H9 (cell line): ENCODE measurements around the gene SH3GL2. TPM values are rescaled to one million over a fixed set of nuclear protein-coding genes. Genes with fewer than 3 reads are reported as not detected.
A peak's percentile ranks its signal among the peaks of the same experiment; 100 is the strongest.

Experiments
- DNase-seq: peaks from one replicate; pipeline ENCODE4 v3.0.0-alpha.2; 2017
- H2AFZ ChIP-seq: one replicate; pipeline ENCODE4 v1.6.1; 2013; ENCODE audit warnings: mild to moderate bottlenecking, low read length, control low read depth, moderate library complexity
- H2AK5ac ChIP-seq: 2 replicates; pipeline ENCODE4 v1.6.1; 2013; ENCODE audit warnings: low read length, control low read depth, mixed read lengths; ENCODE audit not compliant: insufficient read length
- H2BK120ac ChIP-seq: one replicate; pipeline ENCODE4 v1.6.1; 2013; ENCODE audit warnings: low read depth, mild to moderate bottlenecking, low read length, control low read depth, inconsistent platforms; ENCODE audit not compliant: poor library complexity, severe bottlenecking
- H2BK12ac ChIP-seq: 2 replicates; pipeline ENCODE4 v1.6.1; 2013; ENCODE audit warnings: low read length, control low read depth, mixed read lengths, low read depth; ENCODE audit not compliant: insufficient read length
- H2BK15ac ChIP-seq: 2 replicates; pipeline ENCODE4 v1.6.1; 2013; ENCODE audit warnings: low read depth, low read length, control low read depth
- H2BK20ac ChIP-seq: one replicate; pipeline ENCODE4 v1.6.1; 2013; ENCODE audit warnings: low read depth, mild to moderate bottlenecking, low read length, control low read depth, inconsistent platforms; ENCODE audit not compliant: poor library complexity, severe bottlenecking
- H2BK5ac ChIP-seq: 2 replicates; pipeline ENCODE4 v1.6.1; 2013; ENCODE audit warnings: low read length, control low read depth, mixed read lengths; ENCODE audit not compliant: insufficient read length
- H3K14ac ChIP-seq: 2 replicates; pipeline ENCODE4 v1.6.1; 2013; ENCODE audit warnings: low read length, control low read depth; ENCODE audit not compliant: insufficient read depth
- H3K18ac ChIP-seq: 2 replicates; pipeline ENCODE4 v1.6.1; 2013; ENCODE audit warnings: low read depth, mild to moderate bottlenecking, mixed read lengths, low read length, control low read depth; ENCODE audit not compliant: insufficient read length
- H3K23ac ChIP-seq: 2 replicates; pipeline ENCODE4 v1.6.1; 2013; ENCODE audit warnings: low read length, control low read depth, mixed read lengths, low read depth; ENCODE audit not compliant: insufficient read length
- H3K23me2 ChIP-seq: 2 replicates; pipeline ENCODE4 v1.6.1; 2013; ENCODE audit warnings: low read depth, mild to moderate bottlenecking, mixed read lengths, low read length, control low read depth; ENCODE audit not compliant: insufficient read length, poor library complexity, severe bottlenecking
- H3K27ac ChIP-seq: 2 replicates; pipeline ENCODE4 v1.5.1; 2013; ENCODE audit warnings: low read length, control low read depth, mixed read lengths, low read depth; ENCODE audit not compliant: insufficient read length
- H3K27me3 ChIP-seq: 2 replicates; pipeline ENCODE4 v1.6.1; 2013; ENCODE audit warnings: low read length, control low read depth, inconsistent platforms; ENCODE audit not compliant: insufficient read depth
- H3K4ac ChIP-seq: 2 replicates; pipeline ENCODE4 v1.6.1; 2013; ENCODE audit warnings: low read depth, mild to moderate bottlenecking, control low read depth, inconsistent platforms, low read length, moderate library complexity
- H3K4me1 ChIP-seq: 2 replicates; pipeline ENCODE4 v1.6.1; 2013; ENCODE audit warnings: low read length, control low read depth, inconsistent platforms; ENCODE audit not compliant: insufficient read depth
- H3K4me2 ChIP-seq: 2 replicates; pipeline ENCODE4 v1.6.1; 2013; ENCODE audit warnings: low read length, control low read depth, mixed read lengths; ENCODE audit not compliant: insufficient read length, insufficient read depth
- H3K56ac ChIP-seq: 2 replicates; pipeline ENCODE4 v1.6.1; 2013; ENCODE audit warnings: low read depth, mild to moderate bottlenecking, mixed read lengths, low read length, control low read depth; ENCODE audit not compliant: insufficient read length
- H3K79me1 ChIP-seq: 2 replicates; pipeline ENCODE4 v1.6.1; 2013; ENCODE audit warnings: low read depth, mild to moderate bottlenecking, moderate library complexity, low read length, control low read depth, inconsistent platforms; ENCODE audit not compliant: insufficient read depth, poor library complexity, severe bottlenecking
- H3K79me2 ChIP-seq: 2 replicates; pipeline ENCODE4 v1.6.1; 2013; ENCODE audit warnings: low read length, control low read depth, inconsistent platforms; ENCODE audit not compliant: insufficient read depth
- H3K9ac ChIP-seq: 2 replicates; pipeline ENCODE4 v1.6.1; 2013; ENCODE audit warnings: low read length, control low read depth, mixed read lengths; ENCODE audit not compliant: insufficient read length; ENCODE audit errors: extremely low read depth
- H3K9me3 ChIP-seq: one replicate; pipeline ENCODE4 v1.6.1; 2013; ENCODE audit warnings: low read depth, low read length, inconsistent platforms; ENCODE audit not compliant: control insufficient read depth
- H3T11ph ChIP-seq: one replicate; pipeline ENCODE4 v1.6.1; 2013; ENCODE audit warnings: mild to moderate bottlenecking, low read length, control low read depth, inconsistent platforms
- H4K20me1 ChIP-seq: one replicate; pipeline ENCODE4 v1.6.1; 2013; ENCODE audit not compliant: control insufficient read depth, insufficient read length, insufficient read depth
- H4K5ac ChIP-seq: 2 replicates; pipeline ENCODE4 v1.6.1; 2013; ENCODE audit warnings: low read depth, mild to moderate bottlenecking, mixed read lengths, low read length, control low read depth; ENCODE audit not compliant: insufficient read length
- H4K8ac ChIP-seq: replicated peaks from 2 replicates; pipeline ENCODE4 v1.6.1; 2013; ENCODE audit warnings: low read length, control low read depth, mixed read lengths, low read depth; ENCODE audit not compliant: insufficient read length
- H4K91ac ChIP-seq: 2 replicates; pipeline ENCODE4 v1.6.1; 2013; ENCODE audit warnings: low read depth, mild to moderate bottlenecking, moderate library complexity, mixed read lengths, low read length, control low read depth; ENCODE audit not compliant: insufficient read length
- H3K27ac Mint-ChIP-seq, 3 experiments: 2 replicates in 2 of 3; 3 replicates in 1 of 3; pipeline ENCODE4 v1.8.0; 2020 to 2021; ENCODE audit warnings: mixed read lengths in 3 of 3, mild to moderate bottlenecking in 1 of 3, moderate library complexity in 1 of 3
- H3K27me3 Mint-ChIP-seq: 2 replicates; pipeline ENCODE4 v1.8.0; 2021; ENCODE audit warnings: low read depth, mild to moderate bottlenecking, moderate library complexity, mixed read lengths
- H3K36me3 Mint-ChIP-seq, 3 experiments: 2 replicates in 2 of 3; 3 replicates in 1 of 3; pipeline ENCODE4 v1.8.0; 2020 to 2021; ENCODE audit warnings: low read depth in 3 of 3, mixed read lengths in 3 of 3; ENCODE audit not compliant: insufficient read depth in 1 of 3
- H3K4me1 Mint-ChIP-seq, 2 experiments: 2 replicates each; pipeline ENCODE4 v1.8.0; 2020; ENCODE audit warnings: mixed read lengths in 2 of 2
- H3K4me3 Mint-ChIP-seq, 2 experiments: 2 replicates in 1 of 2; 3 replicates in 1 of 2; pipeline ENCODE4 v1.8.0; 2020 to 2021; ENCODE audit warnings: mild to moderate bottlenecking in 2 of 2, mixed read lengths in 2 of 2, moderate library complexity in 1 of 2
- H3K9me3 Mint-ChIP-seq, 2 experiments: 2 replicates in 1 of 2; 3 replicates in 1 of 2; pipeline ENCODE4 v1.8.0; 2020; ENCODE audit warnings: mild to moderate bottlenecking in 2 of 2, mixed read lengths in 2 of 2, moderate library complexity in 1 of 2
- WGBS: extraction: QIAGEN DNeasy Blood & Tissue Kit; methylation state at CpG from one replicate; pipeline ENCODE4 v1.1.7; 2013; ENCODE audit warnings: missing lambda C conversion rate, low lambda C conversion rate, mixed read lengths; ENCODE audit not compliant: insufficient read length; ENCODE audit errors: extremely low coverage; 5-methylcytosine and 5-hydroxymethylcytosine counted together
- total RNA-seq: library from RNA; stranded (reverse); gene quantifications from 2 replicates; pipeline ENCODE4 v1.2.1, GENCODE V29; 2021
- TF ChIP-seq, protein P1 (sequence below): fragments of 200-600 bp; sonication (generic); conservative IDR thresholded peaks from 3 replicates; pipeline ENCODE4 v1.8.0; 2021; ENCODE audit warnings: antibody characterized with exemption, mild to moderate bottlenecking

The SH3GL2 gene
- total RNA-seq, 1 experiment from 2014 or later = 6.5 TPM

DNA sequence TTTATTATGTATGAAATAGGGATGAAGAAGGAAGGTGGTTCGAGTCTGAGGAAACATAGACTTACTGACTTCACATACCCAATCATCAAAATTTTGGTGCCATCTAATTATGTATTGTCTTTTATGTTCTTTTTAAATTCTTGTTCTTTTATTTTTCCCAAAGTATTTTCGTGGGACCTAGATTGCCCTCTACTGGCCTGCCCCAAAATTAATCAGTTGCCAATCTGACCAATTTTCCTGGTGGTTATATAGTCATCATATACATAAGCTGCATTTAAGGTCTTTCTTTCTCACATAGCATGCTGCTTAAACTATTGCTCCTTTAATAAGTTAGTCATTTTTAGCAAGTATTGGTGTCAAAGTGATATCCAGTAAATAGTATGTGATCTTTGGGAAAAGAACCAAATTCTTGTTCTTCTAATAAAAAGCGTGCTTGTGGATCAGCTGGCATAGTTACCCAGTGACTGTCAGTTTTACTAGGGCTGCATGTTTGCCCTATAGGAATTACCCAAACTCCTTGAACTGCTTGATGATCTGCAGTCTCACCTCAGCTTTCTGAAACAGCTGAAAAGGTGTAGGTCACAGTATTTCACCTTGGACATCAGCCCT, 223.5 kb downstream of the SH3GL2 start:
- no peak overlapping the region for H2BK20ac ChIP-seq
- H3K56ac ChIP-seq = no peak overlapping the region
- no peaks in the 10 kb centered on the region for H3K79me2 ChIP-seq
- TF ChIP-seq, protein P1, sequence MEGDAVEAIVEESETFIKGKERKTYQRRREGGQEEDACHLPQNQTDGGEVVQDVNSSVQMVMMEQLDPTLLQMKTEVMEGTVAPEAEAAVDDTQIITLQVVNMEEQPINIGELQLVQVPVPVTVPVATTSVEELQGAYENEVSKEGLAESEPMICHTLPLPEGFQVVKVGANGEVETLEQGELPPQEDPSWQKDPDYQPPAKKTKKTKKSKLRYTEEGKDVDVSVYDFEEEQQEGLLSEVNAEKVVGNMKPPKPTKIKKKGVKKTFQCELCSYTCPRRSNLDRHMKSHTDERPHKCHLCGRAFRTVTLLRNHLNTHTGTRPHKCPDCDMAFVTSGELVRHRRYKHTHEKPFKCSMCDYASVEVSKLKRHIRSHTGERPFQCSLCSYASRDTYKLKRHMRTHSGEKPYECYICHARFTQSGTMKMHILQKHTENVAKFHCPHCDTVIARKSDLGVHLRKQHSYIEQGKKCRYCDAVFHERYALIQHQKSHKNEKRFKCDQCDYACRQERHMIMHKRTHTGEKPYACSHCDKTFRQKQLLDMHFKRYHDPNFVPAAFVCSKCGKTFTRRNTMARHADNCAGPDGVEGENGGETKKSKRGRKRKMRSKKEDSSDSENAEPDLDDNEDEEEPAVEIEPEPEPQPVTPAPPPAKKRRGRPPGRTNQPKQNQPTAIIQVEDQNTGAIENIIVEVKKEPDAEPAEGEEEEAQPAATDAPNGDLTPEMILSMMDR = peak; percentile 74
- H3K27ac Mint-ChIP-seq = no peak overlapping the region
- H3K4me1 ChIP-seq = peaks cover 2% of the 10 kb centered on the region; the same call in 1 of the 2 replicates
- H2BK5ac ChIP-seq = no peak overlapping the region
- no peaks in the 10 kb centered on the region for H3K9me3 Mint-ChIP-seq
- no peak overlapping the region for H3K18ac ChIP-seq
- H3K4ac ChIP-seq = no peak overlapping the region
- H3K4me2 ChIP-seq = no peak overlapping the region
- H2BK12ac ChIP-seq = no peak overlapping the region
- no peak overlapping the region for H3K23ac ChIP-seq
- WGBS = no CpG with 5 or more reads among the region's 3 CpGs
- H3K36me3 Mint-ChIP-seq = no peaks in the 10 kb centered on the region
- no peak overlapping the region for H3K14ac ChIP-seq
- no peaks in the 10 kb centered on the region for H3K27me3 ChIP-seq
- no peak overlapping the region for H2BK15ac ChIP-seq
- H3K27me3 Mint-ChIP-seq = peaks cover 1% of the 10 kb centered on the region; the same call in 1 of the 2 replicates
- no peaks in the 10 kb centered on the region for H4K20me1 ChIP-seq
- H4K8ac ChIP-seq = no peak overlapping the region
- H3K79me1 ChIP-seq = no peaks in the 10 kb centered on the region
- no peak overlapping the region for H2AK5ac ChIP-seq
- H4K91ac ChIP-seq = no peak overlapping the region
- no peak overlapping the region for H2BK120ac ChIP-seq
- H3K9ac ChIP-seq = no peak overlapping the region
- no peaks in the 10 kb centered on the region for H3K9me3 ChIP-seq
- H4K5ac ChIP-seq = no peak overlapping the region
- no peak overlapping the region for H3T11ph ChIP-seq
- no peak overlapping the region for H2AFZ ChIP-seq
- no peak overlapping the region for H3K27ac ChIP-seq
- no peaks in the 10 kb centered on the region for H3K23me2 ChIP-seq
- no peak overlapping the region for H3K4me3 Mint-ChIP-seq
- H3K4me1 Mint-ChIP-seq = no peaks in the 10 kb centered on the region; a peak in 1 of 4 replicates
- no peak for DNase-seq
